HL-60 (cell line): ENCODE data around the gene ASTN2.

Experiments used
- DNase-seq, 2 experiments: peaks; one replicate each; pipeline ENCODE4 v3.0.0-alpha.2; 2010 to 2020; ENCODE audit warnings: low read depth in 1 of 2, low spot score in 1 of 2
- H3K27ac ChIP-seq: fragments of 250-450 bp; sonication (Bioruptor Pico); replicated peaks from 2 replicates; pipeline ENCODE4 v1.5.1; 2020; ENCODE audit warnings: mild to moderate bottlenecking, moderate library complexity
- H3K27me3 ChIP-seq: fragments of 250-450 bp; sonication (Bioruptor Pico); 2 replicates; pipeline ENCODE4 v1.5.1; 2021; ENCODE audit warnings: mild to moderate bottlenecking, moderate library complexity; ENCODE audit not compliant: insufficient read depth, poor library complexity, severe bottlenecking
- H3K4me3 ChIP-seq: replicated peaks from 2 replicates; pipeline ENCODE4 v1.5.1; 2011; ENCODE audit warnings: mild to moderate bottlenecking, control low read depth, low read length; ENCODE audit not compliant: insufficient read depth
- CTCF ChIP-seq: IDR thresholded peaks from one replicate; pipeline ENCODE4 v1.5.1; 2011; ENCODE audit warnings: low read length, control low read depth, inconsistent platforms; ENCODE audit not compliant: insufficient read depth
- GABPA ChIP-seq: IDR thresholded peaks from 2 replicates; pipeline ENCODE4 v1.6.1; 2012; ENCODE audit warnings: low read depth
- POLR2AphosphoS5 ChIP-seq: IDR thresholded peaks from 2 replicates; pipeline ENCODE4 v1.6.1; 2012; ENCODE audit warnings: low read depth
- REST ChIP-seq: IDR thresholded peaks from 2 replicates; pipeline ENCODE4 v1.6.1; 2012; ENCODE audit warnings: low read depth; ENCODE audit not compliant: insufficient replicate concordance
- SPI1 ChIP-seq: IDR thresholded peaks from 2 replicates; pipeline ENCODE4 v1.6.1; 2012; ENCODE audit warnings: low read depth, mild to moderate bottlenecking, borderline replicate concordance

Gene ASTN2

GRCh38 chr9:116724123-116724522 lies 690.7 kb downstream of the ASTN2 start:
- Histone ChIP-seq H3K27me3 (no peaks in the 10 kb centered on the region), H3K27ac (no peak overlapping the region), H3K4me3 (no peak overlapping the region)
- TF ChIP-seq SPI1 = no peak
- no peak for TF ChIP-seq POLR2AphosphoS5
- DNase-seq = no peak

- Histone ChIP-seq H3K4me3 (no peak overlapping the region), H3K27ac (no peak overlapping the region), H3K27me3 (no peaks in the 10 kb centered on the region)
- TF ChIP-seq SPI1 = no peak
- DNase-seq = no peak
Measured at GRCh38 chr9:116721944-116722343, 692.9 kb downstream of the ASTN2 start.

- H3K27ac ChIP-seq = no peak overlapping the region
- DNase-seq = no peak
- no peaks in the 10 kb centered on the region for H3K27me3 ChIP-seq
- no peak for TF ChIP-seq CTCF
- TF ChIP-seq SPI1 = no peak
- no peak for TF ChIP-seq POLR2AphosphoS5
- no peak for TF ChIP-seq REST
- TF ChIP-seq GABPA = no peak
- H3K4me3 ChIP-seq = no peak overlapping the region
Measured at GRCh38 chr9:116721411-116721810, 693.4 kb downstream of the ASTN2 start.

- TF ChIP-seq CTCF (no peak), POLR2AphosphoS5 (no peak), REST (no peak), GABPA (no peak), SPI1 (no peak)
Measured at GRCh38 chr9:116720111-116720510, 694.7 kb downstream of the ASTN2 start.

GRCh38 chr9:116718111-116718510 lies 696.7 kb downstream of the ASTN2 start:
- no peak for DNase-seq
- TF ChIP-seq REST (no peak), GABPA (no peak), POLR2AphosphoS5 (no peak), CTCF (no peak), SPI1 (no peak)
- no peaks in the 10 kb centered on the region for H3K27me3 ChIP-seq
- no peak overlapping the region for H3K4me3 ChIP-seq
- H3K27ac ChIP-seq = no peak overlapping the region

More at GRCh38 chr9:116720111-116720510, 694.7 kb downstream of the ASTN2 start:
- no peaks in the 10 kb centered on the region for H3K27me3 ChIP-seq
- H3K4me3 ChIP-seq = no peak overlapping the region
- DNase-seq = no peak
- no peak overlapping the region for H3K27ac ChIP-seq
